ENCODE results near the gene TSPAN31. TPM values are rescaled to one million over a fixed set of nuclear protein-coding genes. Genes with fewer than 3 reads are reported as not detected.

TSPAN31 gene
- total RNA-seq, 1 experiment from 2014 or later, result 12.9 TPM

DNA sequence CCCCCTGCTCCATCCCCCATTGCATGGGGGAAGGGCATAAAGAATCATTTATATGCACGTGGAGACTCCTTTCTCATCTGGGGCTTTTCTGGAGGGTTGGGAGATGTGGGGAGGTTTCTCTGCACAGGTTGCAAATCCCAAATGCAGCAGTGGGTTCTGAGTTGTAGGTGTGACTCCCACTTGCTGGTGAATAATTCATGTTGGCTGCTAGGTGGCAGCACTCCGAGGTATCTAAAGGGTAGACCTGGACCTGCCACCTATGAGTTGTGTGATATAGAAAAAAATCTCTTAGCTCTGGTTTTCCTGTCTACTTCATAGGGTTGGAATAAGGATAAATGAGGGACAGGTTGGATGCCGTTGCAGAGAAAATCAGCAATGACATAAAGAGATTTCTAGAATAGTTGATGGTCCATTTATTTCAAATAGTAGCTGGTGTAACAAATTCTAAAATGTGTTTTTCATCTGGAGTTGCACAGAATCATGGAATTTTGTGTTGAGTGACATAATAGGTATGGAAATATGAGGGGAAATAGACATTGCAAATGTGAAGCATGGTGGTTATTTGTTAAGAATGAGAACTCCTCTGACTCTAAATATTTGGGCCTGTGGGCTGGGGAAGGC, 14.6 kb downstream of the TSPAN31 start:
- peak; percentile 76 for DNase-seq
- peaks cover 78% of the 10 kb centered on the region for H3K27me3 ChIP-seq (ENCODE audit: control insufficient read depth, insufficient read depth, low read length)
- no peak overlapping the region for H3K4me3 ChIP-seq (ENCODE audit: insufficient read depth, low read depth, low read length)
- H3K36me3 ChIP-seq (replicated peaks; ENCODE audit: control insufficient read depth, insufficient read depth, low read length), result no peaks in the 10 kb centered on the region

DNA sequence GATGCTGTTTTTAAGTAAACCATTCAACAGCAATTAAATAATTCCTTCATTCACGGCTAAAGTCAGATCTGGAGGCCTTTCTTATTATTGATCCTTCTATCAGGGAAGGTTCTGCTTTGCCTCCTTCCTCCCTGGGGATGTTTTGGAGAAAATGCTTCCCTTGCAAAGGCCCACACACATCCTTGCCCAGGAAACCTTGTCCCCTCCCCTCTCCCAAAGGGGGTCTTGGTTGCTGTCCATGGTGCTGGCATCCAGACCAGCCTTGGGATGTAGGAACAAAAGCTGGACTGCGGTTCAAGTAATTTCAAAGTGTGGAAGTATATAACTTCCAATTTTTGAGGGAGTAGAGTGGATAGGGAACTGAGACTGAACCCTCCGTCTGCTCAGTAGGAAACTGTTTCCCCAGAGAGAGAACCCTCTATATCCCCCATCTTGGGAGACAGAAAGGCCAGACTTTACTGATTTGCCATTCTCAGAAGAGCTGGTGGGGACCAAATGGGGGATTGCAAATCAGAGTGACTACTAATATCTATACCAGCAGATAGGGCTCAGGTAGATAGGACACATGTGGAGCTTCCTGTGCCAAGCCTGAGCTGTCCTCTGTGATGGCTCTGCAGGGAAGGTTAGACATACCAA, 15.6 kb downstream of the TSPAN31 start:
- Histone ChIP-seq H3K4me3 (ENCODE audit: insufficient read depth, low read depth, low read length) (no peak overlapping the region), H3K36me3 (replicated peaks; ENCODE audit: control insufficient read depth, insufficient read depth, low read length) (no peaks in the 10 kb centered on the region), H3K27me3 (ENCODE audit: control insufficient read depth, insufficient read depth, low read length) (peaks cover 82% of the 10 kb centered on the region)
- DNase-seq, result peak; percentile 85

DNA sequence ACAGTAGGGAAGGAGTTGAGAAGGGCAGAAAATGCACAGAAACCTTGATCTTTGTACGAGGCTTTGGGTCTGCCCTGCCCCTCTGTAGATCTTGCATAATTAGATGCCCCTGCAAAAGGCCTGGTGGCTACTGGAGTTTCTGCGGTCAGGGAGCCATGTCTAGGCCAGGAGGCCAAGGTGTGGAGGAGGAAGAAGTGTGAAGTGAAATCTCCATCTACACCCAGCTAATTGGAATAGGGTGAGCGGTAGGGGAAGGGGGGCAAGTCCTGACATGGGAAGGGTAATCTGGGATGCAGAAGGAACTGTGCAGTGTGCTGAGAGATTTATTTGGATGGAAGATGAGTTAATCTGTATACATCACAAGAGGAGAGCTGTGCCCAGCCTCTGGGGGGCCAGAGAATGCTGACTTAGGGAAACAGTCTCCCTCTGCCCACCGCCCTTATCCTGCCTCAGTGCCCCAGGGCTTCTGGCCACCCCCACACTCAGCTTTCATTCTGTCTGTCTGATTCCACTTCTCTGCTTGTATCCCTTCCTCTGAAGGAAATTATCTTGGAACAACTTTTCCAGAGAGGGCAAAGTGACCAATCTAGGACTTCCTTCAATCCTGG, 16.7 kb downstream of the TSPAN31 start:
- peaks cover 82% of the 10 kb centered on the region for H3K27me3 ChIP-seq (ENCODE audit: control insufficient read depth, insufficient read depth, low read length)
- H3K4me3 ChIP-seq (ENCODE audit: insufficient read depth, low read depth, low read length), result no peak overlapping the region
- no peaks in the 10 kb centered on the region for H3K36me3 ChIP-seq (replicated peaks; ENCODE audit: control insufficient read depth, insufficient read depth, low read length)
- no peak for DNase-seq

DNA sequence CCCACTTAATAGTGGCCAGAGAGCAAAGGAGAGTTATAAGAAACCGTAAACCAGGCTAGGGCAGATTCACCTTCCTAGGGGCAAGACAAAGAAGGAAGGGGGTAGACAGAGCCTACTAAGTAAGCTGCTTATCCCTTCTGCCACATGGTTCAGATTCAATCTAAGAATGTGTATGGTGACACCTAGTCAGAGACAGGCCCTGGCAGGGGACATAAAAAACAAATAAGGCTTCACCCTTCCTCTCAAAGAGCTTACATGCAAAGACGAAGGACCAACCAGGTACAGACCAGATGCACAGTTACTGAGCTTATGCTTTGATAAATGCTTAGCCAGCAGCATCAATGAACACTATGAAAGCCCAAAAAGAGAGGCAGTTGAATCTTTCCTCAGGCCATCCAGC, 17.6 kb downstream of the TSPAN31 start:
- H3K27me3 ChIP-seq (ENCODE audit: control insufficient read depth, insufficient read depth, low read length), result peaks cover 84% of the 10 kb centered on the region
- H3K4me3 ChIP-seq (ENCODE audit: insufficient read depth, low read depth, low read length), result no peak overlapping the region
- DNase-seq, result no peak

DNA sequence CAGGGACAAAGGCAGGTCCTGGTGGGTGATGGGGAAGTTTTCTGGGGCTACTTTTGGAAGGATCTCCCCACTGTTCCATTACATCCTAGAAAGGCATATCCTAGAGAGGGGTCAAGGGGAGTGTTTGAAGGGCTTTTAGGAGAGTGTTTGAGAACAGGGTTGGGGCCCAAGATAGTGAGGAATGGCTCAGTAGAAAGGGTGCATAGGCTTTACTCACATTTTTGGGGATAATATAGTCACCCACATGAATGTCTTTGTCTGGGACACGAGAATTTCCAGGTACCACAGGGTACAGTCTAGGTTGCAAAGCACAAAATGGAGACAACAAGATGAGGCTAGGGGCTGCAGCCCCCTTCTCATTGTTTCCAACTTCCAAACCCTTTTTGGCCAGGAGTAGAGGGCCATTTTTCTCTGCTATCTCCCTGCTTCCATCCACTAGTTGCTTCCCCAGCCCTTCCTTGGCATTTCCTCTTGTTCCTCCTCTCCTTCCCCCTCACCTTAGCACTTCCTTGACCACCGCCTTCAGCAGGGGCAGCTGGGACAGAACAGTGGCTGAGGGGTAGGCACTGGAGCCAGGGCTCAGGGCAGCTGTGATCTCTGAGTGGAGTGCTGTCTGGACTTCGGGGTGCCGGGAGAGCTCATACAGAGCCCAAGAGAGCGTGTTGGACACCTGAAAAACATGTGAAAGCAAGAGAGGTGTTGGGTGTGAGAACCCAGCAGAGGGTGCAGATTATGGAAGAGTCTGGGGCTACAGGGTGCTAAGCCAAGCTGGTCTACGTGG, 19.2 kb downstream of the TSPAN31 start:
- Histone ChIP-seq H3K36me3 (replicated peaks; ENCODE audit: control insufficient read depth, insufficient read depth, low read length) (peaks cover 4% of the 10 kb centered on the region), H3K4me3 (ENCODE audit: insufficient read depth, low read depth, low read length) (no peak overlapping the region; the same call in 1 of the 2 replicates), H3K27me3 (ENCODE audit: control insufficient read depth, insufficient read depth, low read length) (peaks cover 68% of the 10 kb centered on the region)
- DNase-seq, result no peak

More for the DNA sequence above, 17.6 kb downstream of the TSPAN31 start:
- no peaks in the 10 kb centered on the region for H3K36me3 ChIP-seq (replicated peaks; ENCODE audit: control insufficient read depth, insufficient read depth, low read length)

DNA sequence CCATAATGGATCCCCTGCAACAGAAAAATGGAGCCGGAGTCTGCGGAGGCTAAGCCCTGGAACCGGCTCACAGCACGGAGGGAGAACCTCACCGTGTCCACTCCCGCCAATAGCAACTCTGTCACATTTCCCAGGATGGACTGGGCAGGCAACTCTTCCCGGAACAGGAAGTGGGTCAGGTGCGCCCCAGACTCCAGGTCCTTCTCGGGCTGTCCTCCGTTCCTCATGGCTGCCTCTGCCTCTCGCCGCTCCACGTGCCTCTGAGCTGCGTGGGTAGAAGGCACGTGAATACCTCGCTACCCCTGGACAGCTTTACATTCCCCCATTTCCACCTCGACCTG, 19.8 kb downstream of the TSPAN31 start:
- peaks cover 9% of the 10 kb centered on the region for H3K36me3 ChIP-seq (replicated peaks; ENCODE audit: control insufficient read depth, insufficient read depth, low read length)
- no peak for DNase-seq
- H3K4me3 ChIP-seq (ENCODE audit: insufficient read depth, low read depth, low read length), result peak overlapping the region; percentile 48
- peaks cover 66% of the 10 kb centered on the region for H3K27me3 ChIP-seq (ENCODE audit: control insufficient read depth, insufficient read depth, low read length)

DNA sequence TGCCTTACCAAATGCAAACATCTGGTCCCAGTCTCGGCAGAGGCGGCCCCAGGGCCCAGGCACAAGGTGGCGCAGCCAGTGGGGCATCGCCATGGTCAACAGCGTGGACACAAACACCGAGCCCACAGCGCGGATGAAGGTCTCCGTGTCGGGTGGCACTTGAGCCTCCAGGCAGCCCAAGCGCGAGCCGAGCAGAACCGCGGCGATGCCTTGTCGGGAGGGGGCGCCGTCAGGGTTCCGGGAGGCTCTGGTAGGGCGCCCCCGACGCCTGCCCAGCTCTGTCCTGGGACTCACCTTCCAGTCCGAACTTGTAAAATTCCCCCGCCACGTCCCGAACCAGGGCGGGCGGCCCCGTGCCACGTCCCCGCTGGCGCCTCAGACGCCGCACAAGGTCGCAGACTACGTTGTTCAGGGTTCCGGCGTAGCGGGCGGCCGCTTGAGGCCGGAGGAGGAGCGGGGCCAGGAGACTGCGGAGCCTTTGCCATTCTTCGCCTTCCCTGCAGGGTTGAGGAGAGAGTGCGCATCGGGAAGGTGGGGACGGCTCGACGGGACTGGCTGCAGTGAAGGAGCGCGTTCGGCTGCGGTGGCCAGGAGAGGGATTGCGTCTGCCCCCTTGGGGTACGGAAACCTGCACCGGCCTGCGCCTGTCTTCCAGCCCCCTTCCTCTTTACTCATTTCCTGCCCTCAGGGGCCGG, 20.3 kb downstream of the TSPAN31 start:
- Histone ChIP-seq H3K36me3 (replicated peaks; ENCODE audit: control insufficient read depth, insufficient read depth, low read length) (peaks cover 11% of the 10 kb centered on the region), H3K27me3 (ENCODE audit: control insufficient read depth, insufficient read depth, low read length) (peaks cover 66% of the 10 kb centered on the region), H3K4me3 (ENCODE audit: insufficient read depth, low read depth, low read length) (peak overlapping the region; percentile 48)
- peak; percentile 91 for DNase-seq

DNA sequence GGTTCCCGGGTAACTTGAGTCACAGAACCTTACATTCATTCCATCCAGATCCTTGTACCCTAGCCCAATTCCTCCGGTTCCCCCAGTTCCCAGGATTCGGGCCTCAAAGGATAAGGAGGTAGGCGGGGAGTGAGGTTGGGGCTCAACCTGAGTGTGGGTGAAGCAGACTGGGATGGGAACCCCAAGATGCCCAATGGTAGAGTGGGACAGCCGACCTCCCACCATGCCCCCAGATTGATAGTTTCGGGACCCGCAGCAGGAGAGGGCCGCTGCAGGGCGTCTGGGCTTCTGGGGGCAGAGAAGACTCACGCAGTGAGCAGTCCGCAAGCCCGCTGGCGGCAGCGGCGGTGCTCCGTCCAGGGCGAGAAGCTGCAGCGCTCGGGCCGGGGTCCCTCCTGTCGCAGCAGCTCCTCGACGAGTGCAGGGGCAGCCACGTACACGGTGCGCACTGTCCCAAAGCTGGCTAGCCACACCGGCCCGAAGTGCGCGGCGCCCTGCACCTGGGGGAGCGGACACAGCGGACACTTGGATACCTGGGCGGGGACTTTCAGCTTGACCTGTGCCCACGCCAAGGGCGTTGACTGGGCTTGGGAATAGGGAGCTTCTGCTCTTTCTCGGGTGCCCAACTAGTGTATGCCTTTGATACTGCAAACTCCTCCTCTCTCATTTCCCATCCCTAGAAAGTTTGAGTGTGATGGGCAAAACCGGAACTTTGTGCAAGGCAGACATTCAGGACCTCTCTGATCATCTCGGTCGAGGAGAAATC, 21.0 kb downstream of the TSPAN31 start:
- DNase-seq, result peak; percentile 70
- Histone ChIP-seq H3K36me3 (replicated peaks; ENCODE audit: control insufficient read depth, insufficient read depth, low read length) (peaks cover 16% of the 10 kb centered on the region), H3K27me3 (ENCODE audit: control insufficient read depth, insufficient read depth, low read length) (peaks cover 63% of the 10 kb centered on the region), H3K4me3 (ENCODE audit: insufficient read depth, low read depth, low read length) (peak overlapping the region; percentile 48)

DNA sequence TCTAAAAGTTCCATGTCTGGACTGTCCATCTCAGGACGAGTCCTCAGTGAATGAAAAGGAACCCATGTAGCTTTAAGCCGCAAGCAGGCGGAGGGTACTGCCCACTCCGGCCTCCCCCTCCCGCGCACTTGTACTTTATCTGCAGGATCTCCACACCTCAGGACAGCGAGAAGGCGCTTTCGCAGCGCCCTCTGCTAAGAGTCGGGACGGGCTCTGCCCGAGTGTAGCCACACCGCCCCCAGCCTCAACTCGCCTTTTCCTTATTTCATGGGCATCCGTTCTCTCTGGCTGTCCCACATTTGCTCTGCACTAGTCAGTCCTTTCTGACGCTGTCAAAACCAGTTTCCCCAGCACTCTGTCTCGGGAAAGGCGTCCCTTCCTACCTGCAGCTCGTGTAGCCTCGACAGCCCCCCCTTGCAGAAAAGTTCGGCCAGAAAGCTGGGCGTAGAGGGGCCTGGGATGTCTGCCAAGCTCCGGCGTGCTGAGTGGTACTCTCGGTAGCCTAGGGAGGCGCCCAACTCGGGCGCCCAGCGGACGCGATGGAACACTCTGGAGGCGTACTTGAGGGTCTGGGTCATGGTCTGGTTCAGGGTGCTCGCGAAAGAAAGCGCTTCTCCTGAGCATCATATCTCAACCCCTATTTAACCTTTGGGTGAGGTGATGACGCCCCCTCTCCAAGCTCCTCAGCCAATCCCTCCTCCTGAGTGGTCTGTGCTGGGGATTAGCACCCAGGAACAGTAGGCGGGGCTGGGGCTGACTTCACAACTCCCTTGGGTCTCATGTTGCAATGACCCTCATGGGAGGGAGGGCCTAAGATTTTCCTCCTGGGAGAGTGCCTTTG, 21.8 kb downstream of the TSPAN31 start, which contains the start of gene CYP27B1:
Gene CYP27B1 (minus strand): TSS at position 615 of the 841 bp plus-strand sequence. CDS start 37 bp downstream, at position 578.
- H3K4me3 ChIP-seq (ENCODE audit: insufficient read depth, low read depth, low read length), result peak within 1 kb of the TSS; percentile 48; the same call in 1 of the 2 replicates
- peak; percentile 86 for DNase-seq
- peaks cover 55% of the 10 kb centered on the region for H3K27me3 ChIP-seq (ENCODE audit: control insufficient read depth, insufficient read depth, low read length)
- peaks cover 16% of the 10 kb centered on the region for H3K36me3 ChIP-seq (replicated peaks; ENCODE audit: control insufficient read depth, insufficient read depth, low read length)

DNA sequence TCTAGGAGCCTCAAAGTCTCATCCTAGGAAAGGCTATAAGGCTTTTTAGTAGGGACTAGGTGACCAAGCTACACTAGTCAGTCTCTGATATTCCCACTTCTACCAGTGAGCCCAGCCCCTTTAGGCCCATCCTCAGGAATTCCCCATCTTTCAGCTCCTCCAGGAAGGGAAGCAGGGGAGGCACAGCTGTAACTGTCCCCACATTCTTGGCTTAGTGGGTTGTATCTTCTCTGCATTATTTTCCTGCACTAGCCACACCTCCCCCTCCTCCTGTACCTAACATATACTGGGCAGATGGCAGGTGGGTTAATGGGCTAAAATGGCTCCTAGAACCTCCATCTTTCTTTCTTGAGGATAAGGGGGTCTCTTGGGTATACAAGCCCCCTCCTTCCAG, 22.5 kb downstream of the TSPAN31 start:
- Histone ChIP-seq H3K36me3 (replicated peaks; ENCODE audit: control insufficient read depth, insufficient read depth, low read length) (peaks cover 16% of the 10 kb centered on the region), H3K4me3 (ENCODE audit: insufficient read depth, low read depth, low read length) (no peak overlapping the region), H3K27me3 (ENCODE audit: control insufficient read depth, insufficient read depth, low read length) (peaks cover 51% of the 10 kb centered on the region)
- peak; percentile 46 for DNase-seq

DNA sequence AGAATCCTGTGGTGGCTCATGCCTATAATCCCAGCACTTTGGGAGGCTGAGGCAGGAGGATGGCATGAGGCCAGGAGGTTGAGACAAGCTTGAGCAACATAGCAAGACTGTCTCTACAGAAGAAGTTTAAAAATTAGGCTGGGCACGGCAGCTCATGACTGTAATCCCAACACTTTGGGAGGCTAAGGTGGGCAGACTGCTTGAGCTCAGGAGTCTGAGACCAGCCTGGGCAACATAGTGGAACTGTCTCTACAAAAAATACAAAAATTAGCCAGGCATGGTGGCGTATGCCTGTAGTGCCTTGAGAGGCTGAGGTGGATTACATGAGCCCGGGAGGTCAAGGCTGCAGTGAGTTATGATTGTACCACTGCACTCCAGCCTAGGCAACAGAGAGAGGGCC, 23.0 kb downstream of the TSPAN31 start:
- no peak overlapping the region for H3K4me3 ChIP-seq (ENCODE audit: insufficient read depth, low read depth, low read length)
- H3K36me3 ChIP-seq (replicated peaks; ENCODE audit: control insufficient read depth, insufficient read depth, low read length), result peaks cover 16% of the 10 kb centered on the region
- DNase-seq, result no peak
- peaks cover 47% of the 10 kb centered on the region for H3K27me3 ChIP-seq (ENCODE audit: control insufficient read depth, insufficient read depth, low read length)

DNA sequence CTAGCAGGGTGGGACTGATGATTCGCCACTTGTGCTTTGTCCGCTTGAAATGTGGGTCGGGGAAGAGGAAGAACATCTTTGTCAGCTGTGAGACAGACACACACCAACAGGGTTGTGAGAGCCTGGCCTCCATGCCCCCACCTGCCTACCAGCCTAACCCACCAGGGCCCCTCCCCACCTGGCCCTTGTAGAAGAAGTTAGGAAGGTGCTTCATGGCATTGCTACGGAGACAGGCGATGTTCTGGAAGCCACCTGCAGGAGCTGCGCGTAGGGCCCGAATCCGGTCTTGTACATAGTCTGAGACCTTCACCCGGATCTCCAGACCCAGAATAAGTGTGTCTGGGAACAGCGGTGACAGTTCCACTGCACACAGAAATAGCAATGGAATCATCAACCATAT, 24.8 kb downstream of the TSPAN31 start:
- Histone ChIP-seq H3K36me3 (replicated peaks; ENCODE audit: control insufficient read depth, insufficient read depth, low read length) (peaks cover 16% of the 10 kb centered on the region), H3K4me3 (ENCODE audit: insufficient read depth, low read depth, low read length) (no peak overlapping the region), H3K27me3 (ENCODE audit: control insufficient read depth, insufficient read depth, low read length) (peaks cover 31% of the 10 kb centered on the region)
- no peak for DNase-seq

DNA sequence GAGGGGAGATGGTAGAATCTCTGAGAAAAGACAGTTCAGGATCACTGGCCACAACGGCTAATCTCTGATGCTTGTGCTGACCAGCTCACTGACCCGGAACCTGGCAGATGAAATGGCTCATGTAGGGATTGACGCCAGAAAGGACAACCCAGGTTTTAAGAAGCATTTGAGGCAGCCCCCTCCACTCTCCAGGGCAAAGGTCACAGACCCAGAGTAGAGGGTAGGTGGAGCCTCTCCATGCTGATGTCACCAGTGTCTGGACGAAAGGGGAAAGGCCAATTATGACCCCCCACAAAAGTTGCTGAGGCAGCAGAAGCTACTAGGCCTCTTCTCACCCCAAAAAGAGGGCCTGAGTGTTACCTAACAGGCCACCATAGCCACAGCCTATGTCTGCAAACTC, 25.9 kb downstream of the TSPAN31 start:
- Histone ChIP-seq H3K4me3 (ENCODE audit: insufficient read depth, low read depth, low read length) (no peak overlapping the region), H3K36me3 (replicated peaks; ENCODE audit: control insufficient read depth, insufficient read depth, low read length) (peaks cover 16% of the 10 kb centered on the region)
- DNase-seq, result no peak

More for the DNA sequence above, 25.9 kb downstream of the TSPAN31 start:
- H3K27me3 ChIP-seq (ENCODE audit: control insufficient read depth, insufficient read depth, low read length), result peaks cover 19% of the 10 kb centered on the region

All from H7 (cell line).